HAP-1 (cell line): ENCODE results near the gene PLEKHA5.

Experiments
- DNase-seq, 2 experiments: peaks; one replicate each; pipeline ENCODE4 v3.0.0-alpha.2; 2016 to 2020; ENCODE audit warnings: low spot score in 2 of 2
- H3K27me3 ChIP-seq: fragments of 250-450 bp; sonication (Bioruptor Pico); 2 replicates; pipeline ENCODE4 v1.5.1; 2020; ENCODE audit warnings: low read depth, mild to moderate bottlenecking, moderate library complexity
- H3K36me3 ChIP-seq: fragments of 250-450 bp; sonication (Bioruptor Pico); replicated peaks from 2 replicates; pipeline ENCODE4 v1.5.1; 2020; ENCODE audit warnings: mild to moderate bottlenecking
- H3K4me1 ChIP-seq: fragments of 250-450 bp; sonication (Bioruptor Pico); 2 replicates; pipeline ENCODE4 v1.5.1; 2020; ENCODE audit warnings: mild to moderate bottlenecking
- H3K4me3 ChIP-seq: fragments of 250-450 bp; sonication (Bioruptor Pico); 2 replicates; pipeline ENCODE4 v1.5.1; 2020; ENCODE audit warnings: mild to moderate bottlenecking, moderate library complexity
- H3K9me3 ChIP-seq: fragments of 250-450 bp; sonication (Bioruptor Pico); 2 replicates; pipeline ENCODE4 v1.5.1; 2020; ENCODE audit warnings: mild to moderate bottlenecking, moderate library complexity
- in situ Hi-C: fragments of 300-500 bp; cut with MboI; formaldehyde crosslinking; loops from 3 replicates; pipeline ENCODE4 v1.14.3; 2020; ENCODE audit warnings: low sequenced_read_pairs, inconsistent platforms, mixed read lengths

PLEKHA5 gene

DNA sequence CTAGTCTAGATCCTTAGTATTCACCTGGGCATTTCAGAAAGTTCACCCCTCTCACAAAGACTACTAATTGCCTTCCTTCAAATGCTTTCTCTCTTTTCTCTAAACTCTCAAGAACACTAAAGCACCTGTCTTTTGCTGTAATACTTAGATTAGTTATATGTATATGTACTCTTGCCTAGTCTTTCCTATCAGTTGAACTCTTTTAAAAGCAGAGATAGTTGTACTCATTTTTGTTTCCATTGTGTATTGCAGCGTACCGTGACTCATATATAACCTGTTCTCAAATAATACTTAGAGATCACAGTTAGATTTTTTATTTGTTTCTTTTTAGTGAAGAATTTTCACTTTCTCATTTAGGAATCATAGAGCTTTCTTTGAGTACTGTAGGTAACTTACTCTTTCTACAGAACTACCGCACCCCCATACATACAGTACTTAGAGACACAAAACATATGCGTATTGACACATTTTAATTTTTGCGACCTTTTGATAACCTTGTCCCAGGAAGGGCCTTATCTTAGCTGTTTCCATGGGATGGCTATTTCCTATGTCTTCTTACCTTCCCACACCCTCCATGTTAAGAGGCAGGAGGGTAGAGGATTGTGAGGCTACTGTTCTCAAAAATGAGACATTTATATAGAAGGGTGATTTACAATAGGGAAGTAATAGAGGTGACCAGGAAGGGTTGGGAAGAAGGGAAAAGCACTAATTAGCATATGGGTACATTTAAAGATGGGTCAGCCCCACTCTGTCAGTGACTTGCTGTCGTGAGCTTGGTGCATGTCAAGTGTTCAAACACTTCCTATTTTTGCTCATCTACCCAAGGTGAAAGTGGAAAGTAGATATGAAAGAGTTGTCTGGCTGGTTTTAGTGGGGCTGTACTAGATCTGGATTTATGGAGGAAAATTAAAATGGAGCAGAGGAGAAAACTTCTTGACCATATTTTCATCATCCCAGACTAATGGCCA lies 74.3 kb downstream of the PLEKHA5 start:
- Histone ChIP-seq H3K9me3 (no peaks in the 10 kb centered on the region), H3K4me1 (peaks cover 17% of the 10 kb centered on the region), H3K27me3 (no peaks in the 10 kb centered on the region), H3K4me3 (no peak overlapping the region), H3K36me3 (0 out of 2 replicates have a peak, but pooled peaks cover 4% of the 10 kb centered on the region)
- no peak for DNase-seq
- in situ Hi-C loops: no loop called here

GRCh38 chr12:19205120-19205519 lies 75.6 kb downstream of the PLEKHA5 start:
- no peaks in the 10 kb centered on the region for H3K9me3 ChIP-seq
- 0 out of 2 replicates have a peak, but pooled peaks cover 2% of the 10 kb centered on the region for H3K36me3 ChIP-seq
- H3K4me1 ChIP-seq: peaks cover 17% of the 10 kb centered on the region
- H3K27me3 ChIP-seq: no peaks in the 10 kb centered on the region
- in situ Hi-C loops: no loop called here
- peak in 1 of 2 experiments; percentile 35 for DNase-seq
- no peak overlapping the region for H3K4me3 ChIP-seq

- Histone ChIP-seq H3K9me3 (no peaks in the 10 kb centered on the region), H3K4me3 (no peak overlapping the region), H3K27me3 (no peaks in the 10 kb centered on the region), H3K4me1 (peaks cover 17% of the 10 kb centered on the region), H3K36me3 (no peaks in the 10 kb centered on the region)
- DNase-seq: no peak
- in situ Hi-C loops: no loop called here
Observed at GRCh38 chr12:19206493-19207077, 77.1 kb downstream of the PLEKHA5 start.

GRCh38 chr12:19208456-19208855 lies 78.9 kb downstream of the PLEKHA5 start:
- no peak for DNase-seq
- H3K36me3 ChIP-seq: no peaks in the 10 kb centered on the region
- H3K9me3 ChIP-seq: no peaks in the 10 kb centered on the region
- no peak overlapping the region for H3K4me3 ChIP-seq
- in situ Hi-C loops: no loop called here
- H3K27me3 ChIP-seq: no peaks in the 10 kb centered on the region
- H3K4me1 ChIP-seq: peaks cover 19% of the 10 kb centered on the region

- Histone ChIP-seq H3K27me3 (no peaks in the 10 kb centered on the region), H3K36me3 (no peaks in the 10 kb centered on the region), H3K4me1 (peaks cover 28% of the 10 kb centered on the region), H3K9me3 (no peaks in the 10 kb centered on the region), H3K4me3 (no peak overlapping the region)
- in situ Hi-C loops: no loop called here
- no peak for DNase-seq
Observed at GRCh38 chr12:19209661-19210060, 80.1 kb downstream of the PLEKHA5 start.

GRCh38 chr12:19211802-19212201 lies 82.3 kb downstream of the PLEKHA5 start:
- no peaks in the 10 kb centered on the region for H3K27me3 ChIP-seq
- H3K4me1 ChIP-seq: peaks cover 11% of the 10 kb centered on the region
- no peak overlapping the region for H3K4me3 ChIP-seq
- H3K36me3 ChIP-seq: no peaks in the 10 kb centered on the region
- no peaks in the 10 kb centered on the region for H3K9me3 ChIP-seq
- in situ Hi-C loops: no loop called here
- no peak for DNase-seq

GRCh38 chr12:19212245-19212644 lies 82.7 kb downstream of the PLEKHA5 start:
- no peaks in the 10 kb centered on the region for H3K36me3 ChIP-seq
- no peak for DNase-seq
- H3K9me3 ChIP-seq: no peaks in the 10 kb centered on the region
- no peak overlapping the region for H3K4me3 ChIP-seq
- no peaks in the 10 kb centered on the region for H3K27me3 ChIP-seq
- H3K4me1 ChIP-seq: peaks cover 11% of the 10 kb centered on the region
- in situ Hi-C loops: no loop called here

DNA sequence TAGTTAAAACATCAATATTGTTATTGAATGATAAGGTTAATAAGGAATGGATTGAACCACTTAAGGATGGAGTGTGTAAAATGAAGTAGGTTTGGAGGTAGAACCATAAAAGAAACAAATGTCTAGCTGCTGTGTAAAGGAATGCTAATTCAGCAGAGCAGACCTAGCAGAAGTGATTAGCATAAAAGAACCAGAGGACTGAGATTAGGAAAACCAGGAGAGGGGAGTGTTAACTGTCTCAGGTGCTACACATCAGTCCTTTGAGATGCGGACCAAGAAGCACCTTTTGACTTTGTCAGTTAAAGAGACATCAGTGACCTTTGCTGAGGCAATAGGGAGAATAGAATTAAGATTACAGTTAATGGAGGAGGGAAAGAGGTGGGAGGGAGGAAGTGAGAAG lies 84.5 kb downstream of the PLEKHA5 start:
- no peaks in the 10 kb centered on the region for H3K36me3 ChIP-seq
- H3K4me1 ChIP-seq: peaks cover 11% of the 10 kb centered on the region
- no peaks in the 10 kb centered on the region for H3K9me3 ChIP-seq
- peak in 1 of 2 experiments; percentile 39 for DNase-seq
- H3K27me3 ChIP-seq: no peaks in the 10 kb centered on the region
- in situ Hi-C loops: no loop called here
- H3K4me3 ChIP-seq: no peak overlapping the region

DNA sequence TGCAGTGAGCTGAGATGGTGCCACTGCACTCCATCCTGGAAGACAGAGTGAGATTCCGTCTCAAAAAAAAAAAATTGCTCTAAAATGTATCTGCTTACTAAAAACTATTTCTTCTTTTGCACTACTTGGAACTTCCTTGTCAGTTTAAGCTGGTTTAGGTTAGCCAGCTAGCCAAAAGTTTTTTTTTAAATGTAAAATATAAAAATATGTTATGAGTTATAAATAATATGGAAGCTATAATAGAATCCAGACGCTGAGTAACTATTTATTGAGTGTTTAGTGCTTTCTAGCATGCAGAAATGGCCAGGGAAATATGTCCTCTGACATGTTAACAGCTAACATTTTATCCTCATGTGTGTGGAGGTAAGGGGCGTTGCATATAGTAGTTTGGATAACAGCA lies 85.6 kb downstream of the PLEKHA5 start:
- H3K4me1 ChIP-seq: peaks cover 11% of the 10 kb centered on the region
- no peaks in the 10 kb centered on the region for H3K9me3 ChIP-seq
- H3K4me3 ChIP-seq: no peak overlapping the region
- no peak for DNase-seq
- H3K27me3 ChIP-seq: no peaks in the 10 kb centered on the region
- in situ Hi-C loops: no loop called here
- no peaks in the 10 kb centered on the region for H3K36me3 ChIP-seq

GRCh38 chr12:19217446-19217845 lies 87.9 kb downstream of the PLEKHA5 start:
- Histone ChIP-seq H3K4me1 (peaks cover 11% of the 10 kb centered on the region), H3K27me3 (no peaks in the 10 kb centered on the region), H3K4me3 (no peak overlapping the region), H3K9me3 (no peaks in the 10 kb centered on the region), H3K36me3 (no peaks in the 10 kb centered on the region)
- in situ Hi-C loops: no loop called here
- DNase-seq: no peak

DNA sequence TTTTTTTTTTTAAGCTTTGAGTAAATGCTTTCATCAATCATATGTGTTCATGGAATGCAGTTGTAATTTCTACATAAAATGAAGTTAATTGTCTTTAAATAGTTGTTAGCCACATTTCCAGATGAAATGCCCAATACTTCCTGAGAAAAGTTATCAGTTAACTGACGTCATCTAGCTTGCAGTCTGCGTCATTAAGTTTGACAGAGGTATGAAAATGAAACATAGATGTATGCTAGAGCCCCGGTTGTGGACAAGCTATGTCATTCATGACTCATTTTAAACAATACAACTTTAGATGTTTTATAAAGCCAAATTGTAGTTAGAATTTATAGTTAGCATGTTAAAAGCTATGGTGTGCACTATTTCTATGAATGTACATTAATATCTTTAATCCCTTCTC lies 90.7 kb downstream of the PLEKHA5 start:
- Histone ChIP-seq H3K4me3 (no peak overlapping the region), H3K9me3 (no peaks in the 10 kb centered on the region), H3K36me3 (no peaks in the 10 kb centered on the region), H3K27me3 (no peaks in the 10 kb centered on the region), H3K4me1 (no peaks in the 10 kb centered on the region; the same call in 1 of the 2 replicates)
- in situ Hi-C loops: no loop called here
- DNase-seq: no peak

- in situ Hi-C loops: no loop called here
- DNase-seq: no peak
- Histone ChIP-seq H3K4me3 (no peak overlapping the region), H3K4me1 (no peaks in the 10 kb centered on the region; the same call in 1 of the 2 replicates), H3K9me3 (no peaks in the 10 kb centered on the region), H3K27me3 (no peaks in the 10 kb centered on the region), H3K36me3 (no peaks in the 10 kb centered on the region)
Observed at GRCh38 chr12:19220852-19221466, 91.4 kb downstream of the PLEKHA5 start.

GRCh38 chr12:19222558-19222957 lies 93.0 kb downstream of the PLEKHA5 start:
- no peaks in the 10 kb centered on the region for H3K36me3 ChIP-seq
- H3K9me3 ChIP-seq: no peaks in the 10 kb centered on the region
- no peaks in the 10 kb centered on the region for H3K27me3 ChIP-seq
- no peak overlapping the region for H3K4me3 ChIP-seq
- in situ Hi-C loops: no loop called here
- DNase-seq: no peak
- H3K4me1 ChIP-seq: peaks cover 14% of the 10 kb centered on the region

GRCh38 chr12:19223018-19223417 lies 93.5 kb downstream of the PLEKHA5 start:
- Histone ChIP-seq H3K27me3 (no peaks in the 10 kb centered on the region), H3K4me3 (no peak overlapping the region), H3K36me3 (no peaks in the 10 kb centered on the region), H3K4me1 (peaks cover 17% of the 10 kb centered on the region), H3K9me3 (no peaks in the 10 kb centered on the region)
- in situ Hi-C loops: no loop called here
- DNase-seq: no peak
